ENCODE data around the gene SULT1A2. TPM values are rescaled to one million over a fixed set of nuclear protein-coding genes. Genes with fewer than 3 reads are reported as not detected.

The SULT1A2 gene
- total and polyA plus RNA-seq, 2 of the 4 experiments (the other 2 are of a cell fraction), result 0.09 TPM; not detected in 1

GRCh38 chr16:28573738-28574718 lies 22.8 kb downstream of the SULT1A2 start:
- Histone ChIP-seq H2AK9ac (replicated peaks; ENCODE audit: low read depth, low read length, poor library complexity) (no peak overlapping the region), H4K91ac (ENCODE audit: insufficient read depth, low read depth, low read length) (no peak overlapping the region), H2BK15ac (ENCODE audit: low read depth, low read length) (no peak overlapping the region), H3K79me1 (ENCODE audit: low read depth in 1 of 2, low read length in 2 of 2) (peaks cover 6 to 11% of the 10 kb centered on the region in 2 experiments; a peak in 2 of 4 replicates), H3K18ac (ENCODE audit: low read depth, low read length) (no peak overlapping the region), H2BK120ac (ENCODE audit: low read depth, low read length) (no peak overlapping the region), H3K4me1 (ENCODE audit: control insufficient read depth, insufficient read depth, low read length) (peaks cover 9% of the 10 kb centered on the region), H3K23ac (ENCODE audit: low read depth, low read length) (no peak overlapping the region), H3K4me2 (ENCODE audit: low read depth, low read length) (no peak overlapping the region), H3K9me1 (ENCODE audit: insufficient read depth, low read length) (no peaks in the 10 kb centered on the region; the same call in 1 of the 2 replicates), H2AFZ (replicated peaks; ENCODE audit: low read length, poor library complexity) (no peak overlapping the region), H3K9ac (ENCODE audit: low read depth, low read length) (no peak overlapping the region), H3K4ac (ENCODE audit: low read depth, low read length) (no peak overlapping the region), H3K27ac (ENCODE audit: insufficient read depth, low read length) (no peak overlapping the region), H3K4me3 (ENCODE audit: insufficient read depth, low read depth, low read length) (no peak overlapping the region), H3K36me3 (ENCODE audit: control insufficient read depth, insufficient read depth, low read length) (no peaks in the 10 kb centered on the region), H2BK20ac (ENCODE audit: low read depth, low read length) (no peak overlapping the region), H3K56ac (ENCODE audit: extremely low read depth, insufficient read depth, low read length) (no peak overlapping the region), H2AK5ac (ENCODE audit: low read depth, low read length) (no peak overlapping the region), H4K5ac (ENCODE audit: low read depth, low read length) (no peak overlapping the region), H4K20me1 (ENCODE audit: insufficient read depth, low read length) (no peaks in the 10 kb centered on the region), H3K9me3 (ENCODE audit: control insufficient read depth, insufficient read depth, low read length) (no peaks in the 10 kb centered on the region), H2BK5ac (ENCODE audit: low read depth, low read length, poor library complexity, severe bottlenecking) (no peak overlapping the region), H3K27me3 (ENCODE audit: control insufficient read depth, insufficient read depth, low read length) (no peaks in the 10 kb centered on the region), H4K8ac (ENCODE audit: low read depth in 2 of 2, low read length in 2 of 2) (no peak overlapping the region), H3K14ac (replicated peaks; ENCODE audit: low read depth, low read length) (no peak overlapping the region)
- ATAC-seq (ENCODE audit: low read depth), result no peak
- ChIA-PET POLR2A (ENCODE audit: unreplicated experiment) (no interaction called here), CTCF (no interaction called here)
- no TSS peak for BruUV-seq (replicated peaks)
- in situ Hi-C loops (cut with MboI; ENCODE audit: low sequenced_read_pairs) (no loop called here), dilution Hi-C loops (cut with HindIII; ENCODE audit: low sequenced_read_pairs, unreplicated experiment) (no loop called here), intact Hi-C loops (cut with micrococcal nuclease) (no loop called here)
- no peak for DNase-seq
- TF ChIP-seq USF2 (IDR thresholded peaks at IDR 0.05; ENCODE audit: low read depth, low read length), result no peak
- TF ChIP-seq FOS (IDR thresholded peaks at IDR 0.05; ENCODE audit: low read depth, low read length), result no peak
- no peak for TF ChIP-seq SMC3 (IDR thresholded peaks at IDR 0.05; ENCODE audit: low read depth, low read length)
- TF ChIP-seq MXI1 (IDR thresholded peaks at IDR 0.05; ENCODE audit: borderline replicate concordance, low read depth, low read length), result no peak
- TF ChIP-seq RFX5 (IDR thresholded peaks at IDR 0.05; ENCODE audit: low read depth, low read length), result no peak
- TF ChIP-seq CHD1 (IDR thresholded peaks at IDR 0.05; ENCODE audit: low read depth, low read length), result no peak
- no peak for TF ChIP-seq RCOR1 (IDR thresholded peaks at IDR 0.05; ENCODE audit: insufficient replicate concordance, low read length)
- TF ChIP-seq POLR2A (IDR thresholded peaks at IDR 0.05; ENCODE audit: low read depth, low read length), result no peak
- 92% methylated on average over 8 of the region's 17 CpGs; no CpG with 5 or more reads in 1 of the 2 experiments for WGBS, 2 experiments (ENCODE audit: extremely low coverage in 2 of 2, insufficient read length in 1 of 2)

All from IMR-90 (cell line).